ENCODE data around the gene C17orf50. TPM values are rescaled to one million over a fixed set of nuclear protein-coding genes. Genes with fewer than 3 reads are reported as not detected.
"Not testable (repeated sequence)": the region's sequence is repeated elsewhere in the genome, so short reads cannot be mapped to it uniquely, and the experiment has no call there.

Gene C17orf50
- total and polyA plus RNA-seq, 2 of the 13 experiments (the other 11 are each of a cell fraction or from before 2014, with no cell fraction given): not detected

DNA sequence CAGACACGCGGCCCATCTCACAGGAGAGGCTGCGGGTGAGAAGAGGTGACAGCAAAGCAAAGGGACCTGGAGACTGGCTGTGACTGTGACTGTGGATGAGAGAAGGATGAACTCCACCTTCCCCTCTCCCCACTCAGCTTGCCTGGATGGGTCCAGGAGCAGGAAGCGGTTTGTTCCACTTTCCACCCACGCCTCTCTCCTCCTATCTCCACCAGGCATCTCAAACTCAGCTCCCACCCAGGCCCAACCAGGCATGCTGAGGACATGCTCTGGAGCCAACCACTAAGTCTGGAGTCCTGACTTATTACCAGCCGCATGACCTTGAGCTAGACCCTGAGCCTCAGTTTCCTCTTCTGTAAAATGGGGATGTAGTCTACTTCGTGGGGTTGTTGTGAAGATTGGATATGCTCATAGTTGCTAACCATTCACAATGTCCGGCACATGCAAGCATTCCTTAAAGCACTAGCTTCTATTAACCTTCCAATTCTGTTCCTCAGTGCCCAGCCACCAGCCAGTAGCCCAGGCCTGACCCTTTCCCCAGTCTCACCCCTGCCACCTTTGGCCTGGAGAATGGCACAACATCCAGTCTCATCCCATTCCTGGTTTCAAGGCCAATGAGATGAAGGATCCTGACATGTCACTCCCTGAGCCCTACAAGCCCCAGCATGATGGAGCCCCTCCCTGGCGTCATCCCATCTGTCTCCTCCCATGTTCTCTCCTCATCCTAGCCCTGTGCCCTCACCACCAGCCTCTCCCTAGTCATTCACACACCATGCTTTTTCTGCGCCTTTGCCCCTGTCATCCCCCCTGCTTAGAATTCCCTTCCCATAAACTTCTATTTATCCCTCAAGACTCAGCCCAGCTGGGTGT, 9.9 kb upstream of the C17orf50 start:
- 70% methylated on average over 7 of the region's 10 CpGs for WGBS (ENCODE audit: low lambda C conversion rate)
- in situ Hi-C loops (cut with HindIII; ENCODE audit: extremely low pct_ligation_motif_present, low pct_unique_long_range_greater_than_20kb): no loop called here

GRCh38 chr17:35751541-35751940, 9.1 kb upstream of the C17orf50 start:
- intact Hi-C loops (cut with micrococcal nuclease; ENCODE audit: unreplicated experiment): not testable (repeated sequence)

More for the DNA sequence above, 9.9 kb upstream of the C17orf50 start:
- H3K4me2 ChIP-seq (ENCODE audit: low read depth, low read length): peak overlapping the region; percentile 69
- no peaks in the 10 kb centered on the region for H3K36me3 ChIP-seq (replicated peaks in 1 of 2; ENCODE audit: control insufficient read depth in 1 of 2, insufficient read depth in 2 of 2, low read length in 2 of 2)
- H3K27me3 ChIP-seq (ENCODE audit: control insufficient read depth in 1 of 2, insufficient read depth in 2 of 2, low read length in 2 of 2): peaks cover 3 to 61% of the 10 kb centered on the region in 2 experiments; a peak in 4 of 5 replicates
- H3K79me2 ChIP-seq (ENCODE audit: insufficient read depth, low read length): no peaks in the 10 kb centered on the region
- no peak for ATAC-seq
- no peak overlapping the region for H2AFZ ChIP-seq (ENCODE audit: low read length)
- intact Hi-C loops (cut with micrococcal nuclease; ENCODE audit: unreplicated experiment): no loop called here
- no TSS peak for BruUV-seq (replicated peaks)
- TF ChIP-seq ZNF780A (CRISPR knock-in tag; IDR thresholded peaks at IDR 0.05): no peak
- TF ChIP-seq, protein P1, sequence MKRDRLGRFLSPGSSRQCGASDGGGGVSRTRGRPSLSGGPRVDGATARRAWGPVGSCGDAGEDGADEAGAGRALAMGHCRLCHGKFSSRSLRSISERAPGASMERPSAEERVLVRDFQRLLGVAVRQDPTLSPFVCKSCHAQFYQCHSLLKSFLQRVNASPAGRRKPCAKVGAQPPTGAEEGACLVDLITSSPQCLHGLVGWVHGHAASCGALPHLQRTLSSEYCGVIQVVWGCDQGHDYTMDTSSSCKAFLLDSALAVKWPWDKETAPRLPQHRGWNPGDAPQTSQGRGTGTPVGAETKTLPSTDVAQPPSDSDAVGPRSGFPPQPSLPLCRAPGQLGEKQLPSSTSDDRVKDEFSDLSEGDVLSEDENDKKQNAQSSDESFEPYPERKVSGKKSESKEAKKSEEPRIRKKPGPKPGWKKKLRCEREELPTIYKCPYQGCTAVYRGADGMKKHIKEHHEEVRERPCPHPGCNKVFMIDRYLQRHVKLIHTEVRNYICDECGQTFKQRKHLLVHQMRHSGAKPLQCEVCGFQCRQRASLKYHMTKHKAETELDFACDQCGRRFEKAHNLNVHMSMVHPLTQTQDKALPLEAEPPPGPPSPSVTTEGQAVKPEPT (CRISPR knock-in tag; IDR thresholded peaks at IDR 0.05; ENCODE audit: low read depth): no peak
- no peak for TF ChIP-seq ZNF44 (CRISPR knock-in tag; IDR thresholded peaks at IDR 0.05)
- no peak for TF ChIP-seq TAF15 (IDR thresholded peaks at IDR 0.05; ENCODE audit: low read depth, low read length, poor library complexity, severe bottlenecking)
- peak; percentile 88 for TF ChIP-seq ZNF629 (CRISPR knock-in tag; conservative IDR thresholded peaks at IDR 0.05)
- TF ChIP-seq HMGA1 (CRISPR knock-in tag; conservative IDR thresholded peaks at IDR 0.05): no peak
- no peak for TF ChIP-seq ZNF275 (CRISPR knock-in tag; IDR thresholded peaks at IDR 0.05; ENCODE audit: borderline replicate concordance)
- TF ChIP-seq YEATS4 (CRISPR knock-in tag; IDR thresholded peaks at IDR 0.05; ENCODE audit: borderline replicate concordance): no peak
- no peak for FAIRE-seq
- H3K27ac ChIP-seq (ENCODE audit: extremely low read length, insufficient read depth, low read length): no peak overlapping the region
- CTCF ChIA-PET (ENCODE audit: low intra/inter-chr PET ratio, low total read pairs): no interaction called here
- no peak overlapping the region for H3K9ac ChIP-seq (ENCODE audit: insufficient read depth, low read depth, low read length)
- H3K4me1 ChIP-seq (ENCODE audit: insufficient read depth, low read length): peaks cover 21% of the 10 kb centered on the region
- no peaks in the 10 kb centered on the region for H3K9me3 ChIP-seq (ENCODE audit: low read length)
- DNase-seq (ENCODE audit: low spot score): no peak
- peak overlapping the region in 2 of 3 experiments; percentile 37 to 66; a peak in 3 of 6 replicates for H3K4me3 ChIP-seq (replicated peaks in 1 of 3; ENCODE audit: insufficient read depth in 1 of 3, low read depth in 2 of 3, low read length in 3 of 3)
- POLR2A ChIA-PET: no interaction called here
- no peaks in the 10 kb centered on the region for H4K20me1 ChIP-seq (ENCODE audit: insufficient read depth, low read length)

More at GRCh38 chr17:35751541-35751940, 9.1 kb upstream of the C17orf50 start:
- H4K20me1 ChIP-seq (ENCODE audit: insufficient read depth, low read length); H3K4me3 ChIP-seq (replicated peaks in 1 of 3; ENCODE audit: insufficient read depth in 1 of 3, low read depth in 2 of 3, low read length in 3 of 3); CTCF ChIA-PET (ENCODE audit: low intra/inter-chr PET ratio, low total read pairs); H3K79me2 ChIP-seq (ENCODE audit: insufficient read depth, low read length); ATAC-seq; DNase-seq (ENCODE audit: low spot score); H3K27ac ChIP-seq (ENCODE audit: extremely low read length, insufficient read depth, low read length); POLR2A ChIA-PET; in situ Hi-C loops (cut with HindIII; ENCODE audit: extremely low pct_ligation_motif_present, low pct_unique_long_range_greater_than_20kb); H3K9me3 ChIP-seq (ENCODE audit: low read length); H3K36me3 ChIP-seq (replicated peaks in 1 of 2; ENCODE audit: control insufficient read depth in 1 of 2, insufficient read depth in 2 of 2, low read length in 2 of 2); BruUV-seq (replicated peaks); H3K4me2 ChIP-seq (ENCODE audit: low read depth, low read length); H2AFZ ChIP-seq (ENCODE audit: low read length); FAIRE-seq; H3K9ac ChIP-seq (ENCODE audit: insufficient read depth, low read depth, low read length): not testable (repeated sequence)
- peaks cover 21% of the 10 kb centered on the region for H3K4me1 ChIP-seq (ENCODE audit: insufficient read depth, low read length)
- peaks cover 2 to 53% of the 10 kb centered on the region in 2 experiments; a peak in 4 of 5 replicates for H3K27me3 ChIP-seq (ENCODE audit: control insufficient read depth in 1 of 2, insufficient read depth in 2 of 2, low read length in 2 of 2)
- 67% methylated on average over 4 of the region's 4 CpGs for WGBS (ENCODE audit: low lambda C conversion rate)
